GM10266 (cell line): ENCODE measurements around the gene VKORC1L1.
"Not testable (repeated sequence)": the region's sequence is repeated elsewhere in the genome, so short reads cannot be mapped to it uniquely, and the experiment has no call there.

Experiments used
- DNase-seq: peaks from one replicate; pipeline ENCODE4 v3.0.0; 2012; ENCODE audit errors: extremely low spot score
- CTCF ChIP-seq: IDR thresholded peaks from 2 replicates; pipeline ENCODE4 v1.5.1; 2012; ENCODE audit warnings: mild to moderate bottlenecking, low read depth; ENCODE audit not compliant: control insufficient read depth, insufficient read depth; ENCODE audit errors: missing control alignments

Gene VKORC1L1

GRCh38 chr7:65896279-65896870 is 23.5 kb downstream of the VKORC1L1 start:
- DNase-seq: no peak
- TF ChIP-seq CTCF: no peak

- not testable (repeated sequence) for DNase-seq
Measured at GRCh38 chr7:65897289-65897688, 24.4 kb downstream of the VKORC1L1 start.

GRCh38 chr7:65898677-65899447 is 26.0 kb downstream of the VKORC1L1 start:
- not testable (repeated sequence) for DNase-seq

GRCh38 chr7:65902306-65902705 is 29.4 kb downstream of the VKORC1L1 start:
- no peak for TF ChIP-seq CTCF
- no peak for DNase-seq

- no peak for TF ChIP-seq CTCF
- DNase-seq: no peak
Measured at GRCh38 chr7:65907501-65908198, 34.8 kb downstream of the VKORC1L1 start.

- TF ChIP-seq CTCF: no peak
Measured at GRCh38 chr7:65910237-65910636, 37.4 kb downstream of the VKORC1L1 start.

GRCh38 chr7:65912237-65912636 is 39.4 kb downstream of the VKORC1L1 start:
- DNase-seq: no peak
- TF ChIP-seq CTCF: no peak

More at GRCh38 chr7:65910237-65910636, 37.4 kb downstream of the VKORC1L1 start:
- no peak for DNase-seq

- no peak for DNase-seq
- TF ChIP-seq CTCF: no peak
Measured at GRCh38 chr7:65915921-65916657, 43.2 kb downstream of the VKORC1L1 start.
